Measurements from ENCODE around the gene FHIT. TPM values are rescaled to one million over a fixed set of nuclear protein-coding genes. Genes with fewer than 3 reads are reported as not detected.

FHIT gene
- total RNA-seq, 1 donor, result 2.2 TPM

DNA sequence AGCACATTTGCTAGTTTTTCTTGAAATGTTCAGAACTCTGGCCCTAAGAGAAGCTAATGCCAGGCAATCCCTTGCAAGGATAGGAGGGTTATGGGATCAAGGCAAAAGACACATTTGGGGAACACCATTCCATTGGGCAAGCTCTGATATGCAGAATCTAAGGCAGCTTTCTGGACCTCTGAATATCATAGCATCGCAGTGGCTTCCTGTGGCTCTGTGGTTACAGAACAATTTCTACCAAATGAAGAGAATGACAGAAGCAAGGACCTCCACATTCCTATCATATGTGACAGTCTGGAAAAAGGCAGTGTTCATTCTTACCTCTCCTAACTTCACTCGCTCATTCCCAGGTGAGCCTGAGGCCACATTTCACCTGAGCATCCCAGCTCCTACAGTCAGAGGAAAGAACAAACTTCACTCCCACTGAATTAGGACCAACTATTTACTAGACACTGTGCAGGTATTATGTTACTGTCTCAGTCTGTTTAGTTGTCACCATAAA lies 1365.3 kb downstream of the FHIT start:
- DNase-seq (ENCODE audit: low read depth), result no peak
- H3K4me3 ChIP-seq (ENCODE audit: low read depth, low read length), result no peak overlapping the region
- no peak for TF ChIP-seq CTCF (IDR thresholded peaks at IDR 0.05; ENCODE audit: insufficient read depth, low read depth, low read length)

- no peak overlapping the region for H3K4me3 ChIP-seq (ENCODE audit: low read depth, low read length)
- no peak for TF ChIP-seq CTCF (IDR thresholded peaks at IDR 0.05; ENCODE audit: insufficient read depth, low read depth, low read length)
- no peak for DNase-seq (ENCODE audit: low read depth)
Measured at GRCh38 chr3:59885101-59885500, 1366.2 kb downstream of the FHIT start.

- no peak overlapping the region for H3K4me3 ChIP-seq (ENCODE audit: low read depth, low read length)
- no peak for DNase-seq (ENCODE audit: low read depth)
- no peak for TF ChIP-seq CTCF (IDR thresholded peaks at IDR 0.05; ENCODE audit: insufficient read depth, low read depth, low read length)
Measured at GRCh38 chr3:59884409-59884808, 1366.8 kb downstream of the FHIT start.

- H3K4me3 ChIP-seq (ENCODE audit: low read depth, low read length), result no peak overlapping the region
- DNase-seq (ENCODE audit: low read depth), result no peak
- TF ChIP-seq CTCF (IDR thresholded peaks at IDR 0.05; ENCODE audit: insufficient read depth, low read depth, low read length), result no peak
Measured at GRCh38 chr3:59882746-59883145, 1368.5 kb downstream of the FHIT start.

DNA sequence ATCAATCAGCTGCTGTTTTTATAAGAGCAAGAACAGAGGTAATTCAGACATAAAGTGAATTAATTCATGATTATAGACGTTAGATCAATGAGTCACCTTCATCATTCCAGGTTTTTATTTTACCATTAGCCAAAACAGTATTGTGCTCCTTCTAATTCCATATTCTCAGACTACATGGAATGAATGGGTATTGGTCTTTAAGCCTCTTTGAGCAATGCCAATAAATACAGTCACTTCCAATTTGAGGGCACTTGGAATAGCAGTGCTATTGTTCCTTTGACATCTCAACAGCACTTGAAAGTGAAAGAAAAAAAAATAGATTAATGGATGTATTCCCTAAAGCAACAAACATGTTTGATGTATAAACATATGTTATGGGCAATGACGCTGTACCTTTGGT lies 1370.5 kb downstream of the FHIT start:
- no peak for TF ChIP-seq CTCF (IDR thresholded peaks at IDR 0.05; ENCODE audit: insufficient read depth, low read depth, low read length)
- H3K4me3 ChIP-seq (ENCODE audit: low read depth, low read length), result no peak overlapping the region
- DNase-seq (ENCODE audit: low read depth), result no peak

- no peak for DNase-seq (ENCODE audit: low read depth)
- TF ChIP-seq CTCF (IDR thresholded peaks at IDR 0.05; ENCODE audit: insufficient read depth, low read depth, low read length), result no peak
- no peak overlapping the region for H3K4me3 ChIP-seq (ENCODE audit: low read depth, low read length)
Measured at GRCh38 chr3:59879031-59879581, 1372.1 kb downstream of the FHIT start.

DNA sequence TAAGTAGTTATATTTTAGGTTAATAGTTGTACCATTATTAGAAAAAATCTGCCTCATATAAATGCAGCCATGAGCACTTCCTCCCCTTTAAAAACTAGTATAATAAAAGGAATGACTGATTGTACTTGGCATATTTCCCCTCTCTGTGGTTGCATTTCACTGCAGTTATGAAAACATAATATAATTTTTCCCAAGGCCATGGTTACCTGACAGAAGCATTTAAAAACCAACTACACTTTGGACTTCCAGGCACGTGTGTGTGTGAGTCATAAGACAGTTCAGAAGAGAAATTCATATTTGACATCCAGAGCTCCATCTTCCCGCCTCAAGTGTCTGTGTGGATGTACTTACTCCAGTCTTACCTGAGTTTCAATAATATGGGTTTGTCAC lies 1373.2 kb downstream of the FHIT start:
- H3K4me3 ChIP-seq (ENCODE audit: low read depth, low read length), result no peak overlapping the region
- no peak for DNase-seq (ENCODE audit: low read depth)
- TF ChIP-seq CTCF (IDR thresholded peaks at IDR 0.05; ENCODE audit: insufficient read depth, low read depth, low read length), result no peak

All from fibroblast of villous mesenchyme (primary cell).